Transverse colon (tissue), 4 donors: Measurements from ENCODE around the gene CD300C.

Experiments
- EP300 ChIP-seq: sonication (generic); formaldehyde crosslinking; IDR thresholded peaks from one replicate; pipeline ENCODE4 v1.6.1; 2017; ENCODE audit warnings: antibody characterized with exemption, low read depth
- POLR2A ChIP-seq: fragments of 450-650 bp; IDR thresholded peaks from one replicate; pipeline ENCODE4 v1.6.1; 2016; ENCODE audit warnings: antibody characterized with exemption, mild to moderate bottlenecking, moderate library complexity
- POLR2AphosphoS5 ChIP-seq, 3 donors: sonication (generic); formaldehyde crosslinking; IDR thresholded peaks; one replicate each; pipeline ENCODE4 v1.6.1; 2016; ENCODE audit warnings: antibody characterized with exemption in 3 of 3
- TF ChIP-seq, protein P1 (sequence below), 5 experiments: fragments of 200-600 bp in 3 of 5; fragments of 450-650 bp in 2 of 5; sonication (generic) in 3 of 5; IDR thresholded peaks; 1 replicate in 2 of 5; 2 replicates in 3 of 5; pipeline ENCODE4 v1.5.1; 2016 to 2017; ENCODE audit warnings: antibody characterized with exemption in 5 of 5, inconsistent platforms in 3 of 5, mild to moderate bottlenecking in 2 of 5, moderate library complexity in 1 of 5

DNA sequence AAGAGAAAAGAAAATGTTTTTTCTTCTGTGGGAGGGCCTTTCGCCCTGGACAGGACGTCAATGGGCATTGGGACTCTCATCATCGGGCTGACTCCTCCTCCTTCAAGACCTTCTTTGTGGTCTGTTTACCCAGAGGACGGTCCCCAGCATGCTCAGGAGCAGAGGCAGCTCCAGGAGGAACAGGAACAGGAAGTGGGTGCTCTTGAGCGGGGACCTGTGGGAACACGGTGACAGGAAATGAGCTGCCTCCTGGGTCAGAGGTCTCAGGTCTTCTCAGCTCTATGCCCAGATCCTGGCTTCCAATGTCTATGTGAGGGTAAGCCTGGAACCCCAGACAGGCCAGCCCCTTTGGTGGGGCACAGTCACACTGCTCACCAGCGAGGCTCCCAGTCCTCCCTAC, 34.0 kb upstream of the CD300C start:
- TF ChIP-seq, protein P1, sequence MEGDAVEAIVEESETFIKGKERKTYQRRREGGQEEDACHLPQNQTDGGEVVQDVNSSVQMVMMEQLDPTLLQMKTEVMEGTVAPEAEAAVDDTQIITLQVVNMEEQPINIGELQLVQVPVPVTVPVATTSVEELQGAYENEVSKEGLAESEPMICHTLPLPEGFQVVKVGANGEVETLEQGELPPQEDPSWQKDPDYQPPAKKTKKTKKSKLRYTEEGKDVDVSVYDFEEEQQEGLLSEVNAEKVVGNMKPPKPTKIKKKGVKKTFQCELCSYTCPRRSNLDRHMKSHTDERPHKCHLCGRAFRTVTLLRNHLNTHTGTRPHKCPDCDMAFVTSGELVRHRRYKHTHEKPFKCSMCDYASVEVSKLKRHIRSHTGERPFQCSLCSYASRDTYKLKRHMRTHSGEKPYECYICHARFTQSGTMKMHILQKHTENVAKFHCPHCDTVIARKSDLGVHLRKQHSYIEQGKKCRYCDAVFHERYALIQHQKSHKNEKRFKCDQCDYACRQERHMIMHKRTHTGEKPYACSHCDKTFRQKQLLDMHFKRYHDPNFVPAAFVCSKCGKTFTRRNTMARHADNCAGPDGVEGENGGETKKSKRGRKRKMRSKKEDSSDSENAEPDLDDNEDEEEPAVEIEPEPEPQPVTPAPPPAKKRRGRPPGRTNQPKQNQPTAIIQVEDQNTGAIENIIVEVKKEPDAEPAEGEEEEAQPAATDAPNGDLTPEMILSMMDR (IDR thresholded peaks at IDR 0.05): no peak
- TF ChIP-seq POLR2A: no peak
- no peak for TF ChIP-seq EP300
- no peak for TF ChIP-seq POLR2AphosphoS5 (IDR thresholded peaks at IDR 0.05)
